Tibial artery (tissue), 4 donors: ENCODE results near the gene ENTPD5.
"Not testable (repeated sequence)": the region's sequence is repeated elsewhere in the genome, so short reads cannot be mapped to it uniquely, and the experiment has no call there.

Experiments
- DNase-seq, 2 donors: peaks; one replicate each; pipeline ENCODE4 v3.0.0-alpha.2; 2019
- H3K27ac ChIP-seq, 2 donors: fragments of 200-600 bp; sonication (generic) in 1 of 2; 1 replicate in 1 of 2; 2 replicates in 1 of 2; pipeline ENCODE4 v1.5.1; 2018 to 2019; ENCODE audit warnings: mild to moderate bottlenecking in 1 of 2
- H3K27me3 ChIP-seq, 2 donors: fragments of 200-600 bp; sonication (generic) in 1 of 2; one replicate each; pipeline versions ENCODE4 v1.5.1 to v1.6.0; 2016 to 2019
- H3K36me3 ChIP-seq, 3 donors: fragments of 200-600 bp; sonication (generic) in 2 of 3; one replicate each; pipeline ENCODE4 v1.5.1; 2016 to 2019; ENCODE audit warnings: mild to moderate bottlenecking in 2 of 3
- H3K4me1 ChIP-seq, 4 donors: fragments of 200-600 bp; sonication (generic) in 2 of 4; 1 replicate in 3 of 4; 2 replicates in 1 of 4; pipeline ENCODE4 v1.5.1; 2016 to 2019
- H3K4me3 ChIP-seq, 2 donors: fragments of 200-600 bp; sonication (generic) in 1 of 2; 1 replicate in 1 of 2; 2 replicates in 1 of 2; pipeline ENCODE4 v1.5.1; 2018 to 2019; ENCODE audit warnings: mild to moderate bottlenecking in 2 of 2
- H3K9me3 ChIP-seq, 3 donors: fragments of 200-600 bp; sonication (generic) in 1 of 3; one replicate each; pipeline ENCODE4 v1.5.1; 2016 to 2019
- intact Hi-C: fragments of 100-400 bp; cut with DNase I; formaldehyde crosslinking; loops from one replicate; pipeline ENCODE4 v1.15.0; 2023; ENCODE audit warnings: low total_unique reads
- TF ChIP-seq, protein P1 (sequence below), 2 experiments: fragments of 200-600 bp in 1 of 2; fragments of 450-650 bp in 1 of 2; IDR thresholded peaks; one replicate each; pipeline ENCODE4 v1.5.1; 2017 to 2019; ENCODE audit warnings: antibody characterized with exemption in 2 of 2, mild to moderate bottlenecking in 1 of 2, moderate library complexity in 1 of 2

The ENTPD5 gene

DNA sequence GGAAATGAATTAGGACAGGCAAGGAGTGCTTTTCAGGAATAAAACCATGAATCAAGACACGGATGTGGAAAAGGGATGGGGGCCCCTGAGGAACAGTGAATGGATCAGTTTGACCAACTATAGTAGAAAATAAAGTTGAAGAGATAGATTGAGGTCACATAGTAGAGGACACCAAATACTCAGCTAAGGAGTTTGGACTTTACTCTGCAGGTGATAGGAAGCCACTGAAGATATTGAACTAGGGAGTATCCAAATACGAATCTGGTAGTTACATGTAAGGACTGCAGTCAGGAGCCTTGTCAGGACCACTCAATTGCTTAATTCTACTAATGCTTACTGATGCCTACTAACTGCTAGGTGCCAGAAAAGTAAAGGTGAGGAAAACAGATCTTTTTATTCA is 20.4 kb downstream of the ENTPD5 start:
- intact Hi-C loops: no loop called here
- no peak for DNase-seq
- Histone ChIP-seq H3K9me3 (no peaks in the 10 kb centered on the region), H3K36me3 (peaks cover 4 to 26% (median 7%) of the 10 kb centered on the region in 3 donors), H3K27ac (no peak overlapping the region), H3K4me3 (no peak overlapping the region), H3K4me1 (no peaks in the 10 kb centered on the region), H3K27me3 (no peaks in the 10 kb centered on the region)
- TF ChIP-seq, protein P1, sequence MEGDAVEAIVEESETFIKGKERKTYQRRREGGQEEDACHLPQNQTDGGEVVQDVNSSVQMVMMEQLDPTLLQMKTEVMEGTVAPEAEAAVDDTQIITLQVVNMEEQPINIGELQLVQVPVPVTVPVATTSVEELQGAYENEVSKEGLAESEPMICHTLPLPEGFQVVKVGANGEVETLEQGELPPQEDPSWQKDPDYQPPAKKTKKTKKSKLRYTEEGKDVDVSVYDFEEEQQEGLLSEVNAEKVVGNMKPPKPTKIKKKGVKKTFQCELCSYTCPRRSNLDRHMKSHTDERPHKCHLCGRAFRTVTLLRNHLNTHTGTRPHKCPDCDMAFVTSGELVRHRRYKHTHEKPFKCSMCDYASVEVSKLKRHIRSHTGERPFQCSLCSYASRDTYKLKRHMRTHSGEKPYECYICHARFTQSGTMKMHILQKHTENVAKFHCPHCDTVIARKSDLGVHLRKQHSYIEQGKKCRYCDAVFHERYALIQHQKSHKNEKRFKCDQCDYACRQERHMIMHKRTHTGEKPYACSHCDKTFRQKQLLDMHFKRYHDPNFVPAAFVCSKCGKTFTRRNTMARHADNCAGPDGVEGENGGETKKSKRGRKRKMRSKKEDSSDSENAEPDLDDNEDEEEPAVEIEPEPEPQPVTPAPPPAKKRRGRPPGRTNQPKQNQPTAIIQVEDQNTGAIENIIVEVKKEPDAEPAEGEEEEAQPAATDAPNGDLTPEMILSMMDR (IDR thresholded peaks at IDR 0.05): no peak

DNA sequence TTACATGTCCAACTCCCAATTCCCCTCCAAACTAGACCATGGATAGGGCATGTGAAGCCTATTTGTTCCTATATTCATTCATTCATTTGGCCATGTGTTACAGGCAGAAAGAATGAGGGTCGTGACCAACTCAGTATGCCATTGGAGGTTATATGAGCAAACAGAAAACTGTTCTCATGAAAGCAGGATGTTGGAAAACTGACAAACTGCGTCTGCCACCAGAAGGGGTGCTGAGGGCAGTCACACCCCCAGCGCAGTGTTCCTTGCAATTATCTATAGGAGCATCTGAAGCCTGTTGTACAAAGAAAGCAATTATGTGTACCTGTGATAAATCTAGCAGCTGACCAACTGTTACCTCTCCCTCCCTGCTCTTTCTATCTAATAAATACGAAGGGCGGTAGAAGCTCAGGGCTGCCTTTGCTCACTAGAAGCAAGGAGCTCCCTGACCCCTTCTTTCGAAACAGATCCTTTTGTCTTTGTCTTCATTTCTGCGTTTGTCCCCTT is 21.1 kb downstream of the ENTPD5 start:
- TF ChIP-seq, protein P1 (IDR thresholded peaks at IDR 0.05): no peak
- Histone ChIP-seq H3K36me3 (peaks cover 4 to 21% (median 7%) of the 10 kb centered on the region in 3 donors), H3K27me3 (no peaks in the 10 kb centered on the region), H3K9me3 (no peaks in the 10 kb centered on the region), H3K27ac (no peak overlapping the region), H3K4me3 (no peak overlapping the region), H3K4me1 (no peaks in the 10 kb centered on the region)
- intact Hi-C loops: no loop called here
- DNase-seq: no peak

DNA sequence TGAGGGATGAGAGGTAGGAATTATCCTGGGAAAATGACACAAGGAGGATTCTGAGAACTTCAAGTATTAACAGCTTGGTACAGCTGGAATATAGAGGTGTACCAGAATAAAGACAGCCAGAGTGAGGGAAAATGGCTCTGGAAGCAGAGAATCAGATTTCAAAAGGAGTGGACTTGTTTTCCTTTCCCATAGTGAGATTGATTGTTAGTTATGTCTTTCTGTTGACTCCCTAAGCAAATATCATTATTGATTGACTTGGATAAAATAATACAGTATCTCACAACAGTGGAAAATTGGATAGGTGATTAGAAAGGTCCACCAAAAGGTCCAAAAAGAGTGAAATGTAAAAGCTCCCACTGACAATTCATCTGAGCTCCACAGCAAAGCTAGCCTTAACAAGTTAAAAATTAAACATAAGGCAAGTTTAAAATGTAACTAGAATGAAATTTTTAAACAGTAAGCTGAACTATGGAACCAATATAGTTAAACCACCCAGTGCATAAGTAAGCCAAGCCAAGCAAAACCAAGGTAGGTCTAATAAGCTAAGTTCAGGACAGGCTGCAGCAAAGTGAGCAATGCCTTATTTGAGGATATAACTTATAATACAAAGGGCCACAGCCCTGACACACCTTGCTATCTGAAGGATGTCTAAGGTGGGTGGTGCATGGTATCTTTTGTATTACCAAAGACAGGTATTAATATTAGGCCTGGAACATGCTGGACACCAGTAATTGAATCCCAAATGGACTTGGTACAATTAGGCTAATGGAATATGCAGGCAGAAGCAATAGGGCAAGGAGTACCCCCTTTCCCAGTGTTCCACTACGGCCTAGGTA is 21.8 kb downstream of the ENTPD5 start:
- H3K4me1 ChIP-seq: no peaks in the 10 kb centered on the region
- no peaks in the 10 kb centered on the region for H3K27me3 ChIP-seq
- intact Hi-C loops: no loop called here
- H3K4me3 ChIP-seq: no peak overlapping the region
- DNase-seq: no peak
- H3K36me3 ChIP-seq: peaks cover 4 to 21% (median 7%) of the 10 kb centered on the region in 3 donors
- TF ChIP-seq, protein P1 (IDR thresholded peaks at IDR 0.05): no peak
- no peak overlapping the region for H3K27ac ChIP-seq
- no peaks in the 10 kb centered on the region for H3K9me3 ChIP-seq

DNA sequence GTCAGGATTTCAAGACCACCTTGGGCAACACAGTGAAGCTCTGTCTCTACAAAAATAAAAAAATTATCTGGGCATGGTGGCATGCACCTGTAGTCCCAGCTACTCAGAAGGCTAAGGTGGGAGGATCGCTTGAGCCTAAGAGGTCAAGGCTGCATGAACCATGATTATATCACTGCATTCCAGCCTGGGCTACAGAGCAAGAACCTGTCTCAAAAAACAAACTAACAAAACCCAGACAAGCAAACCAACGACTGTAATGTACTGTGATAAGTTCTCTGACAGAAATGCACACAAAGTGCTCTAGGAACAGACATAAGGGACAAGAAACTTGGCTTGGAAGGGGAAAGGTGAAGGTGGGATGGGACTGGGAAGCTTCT is 22.4 kb downstream of the ENTPD5 start:
- no peak overlapping the region for H3K4me3 ChIP-seq
- TF ChIP-seq, protein P1 (IDR thresholded peaks at IDR 0.05): no peak
- no peaks in the 10 kb centered on the region for H3K27me3 ChIP-seq
- no peaks in the 10 kb centered on the region for H3K4me1 ChIP-seq
- H3K36me3 ChIP-seq: peaks cover 4 to 21% (median 7%) of the 10 kb centered on the region in 3 donors
- intact Hi-C loops: no loop called here
- no peaks in the 10 kb centered on the region for H3K9me3 ChIP-seq
- H3K27ac ChIP-seq: no peak overlapping the region
- DNase-seq: no peak

DNA sequence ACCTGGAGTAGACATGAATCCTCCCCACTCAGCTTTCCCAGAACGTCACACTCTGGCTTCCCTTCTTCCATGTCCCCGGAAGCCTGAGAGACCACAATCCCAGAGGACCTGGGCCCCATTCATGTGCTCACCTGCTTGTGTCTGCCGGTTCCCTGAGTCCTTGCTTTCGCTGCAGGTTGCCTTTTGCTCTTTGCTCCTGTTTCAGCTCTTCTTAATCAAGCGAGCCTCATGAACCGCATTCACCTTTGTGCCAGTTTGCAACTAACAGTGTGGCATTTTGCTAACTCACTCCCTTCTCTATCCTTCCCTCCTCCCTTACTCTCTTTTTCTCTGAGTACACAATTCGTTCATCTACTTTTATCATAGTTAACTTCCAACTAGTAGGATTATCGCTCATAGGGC is 23.1 kb downstream of the ENTPD5 start:
- Histone ChIP-seq H3K36me3 (peaks cover 4 to 21% (median 7%) of the 10 kb centered on the region in 3 donors), H3K4me1 (no peaks in the 10 kb centered on the region), H3K9me3 (no peaks in the 10 kb centered on the region), H3K4me3 (no peak overlapping the region), H3K27ac (no peak overlapping the region), H3K27me3 (no peaks in the 10 kb centered on the region)
- intact Hi-C loops: no loop called here
- no peak for DNase-seq
- TF ChIP-seq, protein P1 (IDR thresholded peaks at IDR 0.05): no peak

DNA sequence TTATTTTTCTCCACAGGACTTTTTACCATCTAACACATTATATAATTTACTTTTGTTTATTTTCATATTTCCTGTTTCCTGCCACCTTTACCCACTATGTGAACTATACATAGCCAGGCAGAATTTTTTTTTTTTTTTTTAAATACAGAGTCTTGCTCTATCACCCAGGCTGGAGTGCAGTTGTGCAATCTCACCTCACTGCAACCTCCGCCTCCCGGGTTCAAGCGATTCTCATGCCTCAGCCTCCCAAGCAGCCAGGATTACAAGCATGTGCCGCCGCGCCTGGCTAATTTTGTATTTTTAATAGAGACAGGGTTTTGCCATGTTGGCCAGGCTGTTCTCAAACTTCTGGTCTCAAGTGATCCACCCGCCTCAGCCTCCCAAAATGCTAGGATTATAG is 24.2 kb downstream of the ENTPD5 start:
- H3K4me3 ChIP-seq, H3K27ac ChIP-seq, DNase-seq, intact Hi-C loops, H3K27me3 ChIP-seq, H3K9me3 ChIP-seq, H3K4me1 ChIP-seq: not testable (repeated sequence)
- H3K36me3 ChIP-seq: peaks cover 4 to 21% (median 7%) of the 10 kb centered on the region in 3 donors
